Measurements from ENCODE around the gene ESCO1.

GRCh38 chr18:21525916-21526315 is 74.6 kb downstream of the ESCO1 start:
- TF ChIP-seq USF2 (IDR thresholded peaks at IDR 0.05; ENCODE audit: low read depth, low read length) (no peak), CTCF (conservative IDR thresholded peaks at IDR 0.05; ENCODE audit: low read depth, low read length) (no peak)

Measured in IMR-90 (cell line).